NCI-H2081 treated with DMSO at 0.1 percent for 48 hours (cell line): Measurements from ENCODE around the gene CRADD.
"Not testable (repeated sequence)": the region's sequence is repeated elsewhere in the genome, so short reads cannot be mapped to it uniquely, and the experiment has no call there.

ENCODE experiments used
- DNase-seq: peaks from one replicate; lab custom pipeline; 2025; lab: John Stamatoyannopoulos, UW

The CRADD gene

DNA sequence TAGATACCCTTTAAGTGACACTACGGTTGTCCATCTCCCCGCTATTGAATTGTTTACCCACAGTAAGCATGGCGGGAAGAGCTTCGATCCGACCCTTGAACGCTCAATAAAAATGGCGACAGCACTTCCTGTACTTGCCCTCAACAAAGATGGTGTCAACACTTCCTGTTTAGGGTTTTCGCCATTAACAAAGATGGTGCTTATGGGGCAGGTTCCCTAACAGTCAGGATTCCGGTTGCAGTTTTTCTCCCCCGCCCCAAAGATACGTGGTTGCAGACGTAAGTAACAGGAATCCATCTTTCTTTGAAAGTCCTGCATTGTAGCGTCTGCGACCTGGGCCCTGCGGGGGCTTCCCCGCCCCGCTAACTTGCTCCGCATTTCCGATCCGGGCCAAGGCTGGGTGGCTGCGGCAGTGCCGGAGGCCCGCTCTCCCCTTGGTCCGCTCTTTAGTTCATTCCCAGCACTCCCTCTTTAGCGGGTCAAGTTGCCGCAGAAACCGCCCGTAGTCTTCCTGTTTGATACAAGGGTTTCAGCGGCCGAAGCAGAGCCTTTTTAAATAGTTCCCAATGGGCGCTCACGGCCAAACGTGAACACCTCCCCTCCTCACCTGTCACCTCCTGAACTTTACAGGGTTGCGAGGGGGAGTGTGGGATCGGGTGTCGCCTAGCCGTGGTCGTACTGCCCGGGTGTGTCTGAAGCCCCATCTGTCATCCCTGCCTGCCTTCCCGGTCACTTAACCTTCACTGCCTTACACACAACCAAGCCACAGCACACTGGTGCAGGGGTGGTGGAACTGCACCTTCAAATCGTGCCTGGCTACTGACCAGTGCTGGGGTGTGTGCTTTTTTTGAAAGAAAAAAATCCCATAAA lies at the start of gene CRADD:
TSS of gene CRADD (plus strand) at position 181 of the 870 bp plus-strand sequence.
- DNase-seq, result peak; percentile 92

DNA sequence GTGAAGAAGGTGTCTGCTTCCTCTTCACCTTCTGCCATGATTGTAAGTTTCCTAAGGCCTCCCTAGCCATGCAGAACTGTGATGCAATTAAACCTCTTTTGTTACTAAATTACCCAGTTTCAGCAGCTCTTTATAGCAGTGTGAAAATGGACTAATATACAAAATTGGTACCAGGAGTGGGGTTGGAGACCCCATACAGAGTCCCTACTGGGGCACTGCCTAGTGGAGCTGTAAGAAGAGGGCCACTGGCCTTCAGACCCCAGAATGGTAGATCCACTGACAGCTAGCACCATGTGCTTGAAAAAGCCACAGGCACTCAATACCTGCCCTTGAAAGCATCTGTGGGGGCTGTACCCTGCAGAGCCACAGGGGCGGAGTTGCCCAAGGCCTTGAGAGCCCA lies 44.8 kb upstream of the CRADD start:
- no peak for DNase-seq

GRCh38 chr12:93634416-93634815 lies 42.8 kb upstream of the CRADD start:
- DNase-seq, result no peak

GRCh38 chr12:93636708-93637107 lies 40.5 kb upstream of the CRADD start:
- DNase-seq, result no peak

GRCh38 chr12:93638095-93638494 lies 39.1 kb upstream of the CRADD start:
- no peak for DNase-seq

DNA sequence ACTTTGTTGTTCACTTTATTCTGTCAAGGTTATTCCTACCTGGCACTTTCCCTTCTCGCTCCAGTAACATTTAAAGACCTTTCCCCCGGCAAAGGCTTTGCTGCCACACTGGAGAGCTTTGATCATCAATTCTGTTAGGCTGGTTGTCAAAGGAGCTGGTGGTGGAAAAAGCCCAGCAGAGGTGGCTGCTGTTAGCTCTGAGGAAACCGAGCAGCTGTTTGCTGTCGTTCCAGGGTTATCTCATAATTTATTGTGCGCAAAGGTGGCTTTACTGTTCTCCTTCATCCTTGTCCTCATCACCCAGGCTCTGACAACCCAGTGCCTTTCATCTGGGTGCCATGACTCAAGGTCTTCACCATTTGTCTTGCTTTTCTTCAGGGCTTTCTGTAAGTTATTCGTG lies 38.2 kb upstream of the CRADD start:
- no peak for DNase-seq

DNA sequence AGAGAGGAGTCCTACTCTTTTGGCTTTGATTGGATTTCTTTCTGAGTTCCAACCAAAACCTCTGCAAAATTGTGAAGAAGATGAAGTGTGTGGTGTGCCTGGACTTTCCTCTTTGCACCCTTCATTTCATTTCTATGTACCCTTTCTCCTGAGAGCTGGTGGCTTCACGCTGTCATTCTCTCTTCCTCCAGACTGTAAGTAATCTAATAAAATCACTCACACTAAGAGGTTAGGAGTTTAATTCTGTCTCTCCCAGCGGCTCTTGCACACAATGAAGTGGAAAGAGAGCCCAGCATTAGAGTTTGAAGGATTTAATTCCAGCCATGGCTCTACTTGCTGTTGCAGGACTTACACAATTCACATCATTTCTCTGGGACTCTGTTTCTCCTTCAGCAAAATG lies 37.8 kb upstream of the CRADD start:
- DNase-seq, result no peak

DNA sequence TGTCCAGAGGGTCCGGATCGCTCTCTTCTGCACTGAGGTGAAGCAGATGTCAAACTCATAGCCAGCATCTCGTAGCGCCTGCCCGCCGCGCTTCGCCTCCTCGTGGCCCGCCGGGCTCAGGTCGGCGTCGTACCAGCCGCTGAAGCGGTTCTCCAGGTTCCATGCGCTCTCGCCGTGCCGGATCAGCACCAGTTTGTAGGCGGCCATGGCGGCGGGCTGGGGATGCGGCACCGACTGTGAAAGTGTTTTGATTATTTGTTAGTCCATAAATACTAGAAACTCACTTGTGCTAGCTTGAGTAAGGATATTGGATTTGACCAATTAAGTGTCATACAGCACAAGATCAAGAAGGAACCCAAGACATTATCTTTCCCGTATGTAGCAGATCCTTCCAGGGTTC lies 35.8 kb upstream of the CRADD start:
- not testable (repeated sequence) for DNase-seq

DNA sequence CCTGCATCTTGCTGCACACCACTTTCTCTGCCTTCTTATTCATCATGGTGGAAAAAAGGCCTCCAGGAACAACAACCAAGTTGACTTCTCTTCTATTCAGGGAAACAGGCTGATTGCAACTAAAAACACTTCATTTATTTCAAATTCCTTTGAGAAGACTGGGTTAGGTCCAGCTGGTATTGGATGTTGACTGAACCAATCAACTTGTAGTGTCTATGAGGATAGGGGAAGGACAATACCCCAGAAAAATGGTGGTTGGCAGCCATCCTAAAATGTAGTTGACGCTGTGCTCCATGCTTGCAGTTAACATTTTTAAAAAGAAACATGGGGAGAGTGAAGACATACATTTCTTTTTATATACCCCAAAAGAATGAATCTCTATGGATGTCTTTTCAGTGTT lies 34.4 kb upstream of the CRADD start:
- DNase-seq, result no peak

DNA sequence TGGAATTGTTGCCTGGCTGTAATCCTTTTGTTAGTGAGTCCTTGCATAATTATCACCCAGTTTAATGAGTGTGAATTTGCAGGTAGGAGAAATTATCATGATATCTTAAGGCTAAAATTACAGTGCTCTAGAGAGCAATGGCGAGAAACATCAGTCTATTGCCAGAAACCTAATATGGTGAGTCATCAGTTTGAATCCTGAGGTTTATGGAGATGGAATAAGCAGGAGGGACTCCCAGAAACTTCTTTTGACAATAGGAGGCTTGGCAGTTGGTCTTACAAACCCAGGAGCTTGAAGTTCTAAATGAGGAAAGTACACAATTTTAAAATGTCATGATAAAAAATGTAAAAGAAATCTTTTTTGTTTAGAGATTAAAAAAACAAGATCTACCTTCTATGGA lies 31.5 kb upstream of the CRADD start:
- no peak for DNase-seq

GRCh38 chr12:93650626-93651025 lies 26.5 kb upstream of the CRADD start:
- DNase-seq, result no peak

- DNase-seq, result no peak
Observed at GRCh38 chr12:93653079-93653478, 24.1 kb upstream of the CRADD start.

DNA sequence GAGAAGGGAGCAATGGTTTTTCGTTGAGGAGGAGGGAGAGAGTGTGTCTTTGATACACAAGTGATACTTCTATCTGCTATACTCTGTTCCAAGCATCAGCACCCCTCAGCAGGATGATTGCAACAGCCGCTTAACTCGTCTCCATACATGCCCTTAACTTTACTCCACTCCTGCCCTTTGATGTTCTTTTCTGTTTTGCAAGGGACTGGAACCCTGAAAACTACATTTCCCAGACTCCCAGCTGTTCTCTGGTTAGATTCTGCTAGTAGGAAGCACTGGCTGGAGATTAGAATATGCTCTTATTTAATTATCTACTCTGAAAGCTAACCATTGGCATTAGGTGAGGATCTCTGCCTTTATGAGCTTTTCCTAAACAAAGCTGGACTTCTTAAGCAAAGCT lies 23.5 kb upstream of the CRADD start:
- no peak for DNase-seq

GRCh38 chr12:93654421-93654820 lies 22.8 kb upstream of the CRADD start:
- DNase-seq, result no peak

- DNase-seq, result no peak
Observed at GRCh38 chr12:93657071-93657470, 20.1 kb upstream of the CRADD start.

DNA sequence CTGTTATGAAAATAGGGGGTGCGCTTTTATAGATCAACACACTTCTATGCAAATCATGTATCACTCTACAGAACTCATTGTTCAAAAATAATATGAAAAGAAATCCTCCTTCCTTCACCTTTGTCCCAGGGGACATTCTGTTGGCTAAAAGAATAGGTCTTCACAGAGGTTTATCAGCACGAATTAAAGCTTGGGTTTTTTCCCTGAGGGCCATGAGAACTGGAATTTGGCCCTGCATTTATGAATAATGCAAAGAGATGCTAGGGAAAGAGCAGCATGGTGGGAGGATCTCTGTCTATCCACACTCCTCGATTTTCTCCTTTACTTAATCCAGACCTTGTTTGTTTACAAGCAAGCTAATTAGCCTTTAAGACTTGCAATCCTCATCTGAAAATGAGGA lies 16.2 kb upstream of the CRADD start:
- no peak for DNase-seq

DNA sequence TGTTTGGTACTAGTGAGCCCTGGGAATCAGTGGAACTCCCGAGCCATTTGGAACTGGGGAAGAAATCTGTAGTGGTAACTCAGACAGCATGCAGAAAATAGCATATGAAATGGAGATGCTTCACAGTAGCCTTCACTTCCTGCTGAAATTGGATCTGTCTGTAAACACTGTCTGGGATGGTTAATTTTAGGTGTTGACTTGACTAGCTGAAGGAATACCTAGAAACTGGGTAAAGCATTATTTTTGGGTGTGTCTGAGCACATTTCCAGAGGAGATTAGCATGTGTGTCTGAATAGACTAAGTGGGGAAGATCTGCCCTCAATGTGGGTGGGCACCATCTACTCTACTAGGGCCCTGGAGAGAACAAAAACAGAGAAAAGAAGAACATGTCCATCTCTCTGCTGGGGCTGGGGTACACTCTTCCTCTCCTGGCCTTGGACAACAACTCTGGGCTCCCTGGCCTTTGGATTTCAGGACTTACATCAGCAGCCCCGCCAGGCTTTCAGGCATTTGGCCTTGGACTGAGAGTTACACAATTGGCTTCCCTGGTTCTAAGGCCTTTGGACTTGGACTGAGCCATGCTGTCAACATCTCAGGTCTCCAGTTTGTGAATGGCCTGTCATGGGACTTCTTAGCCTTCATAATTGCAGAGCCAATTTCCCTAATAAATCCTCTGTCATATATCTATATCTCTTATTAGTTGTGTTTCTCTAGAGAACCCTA lies 14.0 kb upstream of the CRADD start:
- DNase-seq, result no peak

GRCh38 chr12:93663729-93664084 lies 13.5 kb upstream of the CRADD start:
- no peak for DNase-seq

GRCh38 chr12:93664573-93665138 lies 12.5 kb upstream of the CRADD start:
- DNase-seq, result no peak

GRCh38 chr12:93667672-93668071 lies 9.5 kb upstream of the CRADD start:
- no peak for DNase-seq

DNA sequence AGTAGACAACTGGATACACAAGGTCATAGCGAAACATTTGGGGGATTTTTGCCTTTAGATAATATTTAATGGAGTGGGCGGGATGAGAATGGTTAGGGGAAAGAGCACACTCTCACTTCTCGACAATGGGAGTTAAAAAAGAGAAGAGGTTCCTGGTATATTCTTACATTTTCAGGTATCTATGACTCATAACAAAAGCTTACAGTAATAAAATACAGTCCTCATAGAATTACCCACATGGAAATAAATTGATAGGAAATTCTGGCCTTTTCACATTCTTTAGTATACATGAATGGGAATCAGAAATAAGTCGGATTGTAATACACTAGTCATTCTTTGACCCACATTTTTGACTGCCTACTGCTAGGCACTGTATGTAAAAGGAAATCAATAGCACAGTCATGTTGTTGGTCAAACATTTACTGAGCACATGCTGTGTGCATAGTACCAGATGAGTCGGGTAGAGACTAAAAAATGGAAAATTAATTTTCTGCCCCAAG lies 8.2 kb upstream of the CRADD start:
- no peak for DNase-seq

GRCh38 chr12:93669452-93669851 lies 7.7 kb upstream of the CRADD start:
- no peak for DNase-seq

GRCh38 chr12:93670104-93670503 lies 7.1 kb upstream of the CRADD start:
- DNase-seq, result no peak
